IgD-negative memory B cell (primary cell): ENCODE data around the gene STBD1. TPM values are rescaled to one million over a fixed set of nuclear protein-coding genes. Genes with fewer than 3 reads are reported as not detected.
"Not testable (repeated sequence)": the region's sequence is repeated elsewhere in the genome, so short reads cannot be mapped to it uniquely, and the experiment has no call there.

Experiments used
- H3K27ac Mint-ChIP-seq, 3 donors: one replicate each; pipeline ENCODE4 v1.8.0; 2020 to 2022; ENCODE audit warnings: mild to moderate bottlenecking in 3 of 3, mixed read lengths in 3 of 3, moderate library complexity in 1 of 3
- H3K27me3 Mint-ChIP-seq: one replicate; pipeline ENCODE4 v1.8.0; 2021; ENCODE audit warnings: mixed read lengths
- H3K36me3 Mint-ChIP-seq: one replicate; pipeline ENCODE4 v1.8.0; 2020; ENCODE audit warnings: mild to moderate bottlenecking, mixed read lengths
- H3K4me1 Mint-ChIP-seq, 3 donors: one replicate each; pipeline ENCODE4 v1.8.0; 2020 to 2022; ENCODE audit warnings: mixed read lengths in 3 of 3, mild to moderate bottlenecking in 1 of 3
- H3K4me3 Mint-ChIP-seq, 4 donors: one replicate each; pipeline ENCODE4 v1.8.0; 2020 to 2022; ENCODE audit warnings: mild to moderate bottlenecking in 4 of 4, mixed read lengths in 4 of 4, moderate library complexity in 3 of 4
- H3K9me3 Mint-ChIP-seq, 3 donors: one replicate each; pipeline ENCODE4 v1.8.0; 2020 to 2021; ENCODE audit warnings: mixed read lengths in 3 of 3, mild to moderate bottlenecking in 1 of 3
- polyA plus RNA-seq: library from polyadenylated mRNA; unstranded; fragments of 300-500 nt; fragmentation: Illumina TruSeq; gene quantifications from one replicate; pipeline ENCODE4 v1.2.3, GENCODE V29; 2021

Gene STBD1
- polyA plus RNA-seq, 1 donor from 2014 or later: not detected

- Mint-ChIP-seq H3K27me3 (peaks cover 18% of the 10 kb centered on the region), H3K27ac (no peak overlapping the region), H3K4me1 (no peaks in the 10 kb centered on the region), H3K9me3 (no peaks in the 10 kb centered on the region), H3K4me3 (no peak overlapping the region), H3K36me3 (no peaks in the 10 kb centered on the region)
Measured at GRCh38 chr4:76278583-76278982, 27.9 kb upstream of the STBD1 start.

- Mint-ChIP-seq H3K4me1 (no peaks in the 10 kb centered on the region), H3K9me3 (no peaks in the 10 kb centered on the region), H3K4me3 (no peak overlapping the region), H3K27me3 (peaks cover 20% of the 10 kb centered on the region), H3K27ac (no peak overlapping the region), H3K36me3 (no peaks in the 10 kb centered on the region)
Measured at GRCh38 chr4:76279462-76279861, 27.1 kb upstream of the STBD1 start.

GRCh38 chr4:76280488-76281441 is 25.8 kb upstream of the STBD1 start:
- Mint-ChIP-seq H3K4me3 (no peak overlapping the region), H3K36me3 (no peaks in the 10 kb centered on the region), H3K27ac (no peak overlapping the region), H3K4me1 (no peaks in the 10 kb centered on the region), H3K27me3 (peaks cover 18% of the 10 kb centered on the region), H3K9me3 (peaks cover 0 to 2% (median 0%) of the 10 kb centered on the region in 3 donors)

GRCh38 chr4:76281594-76281993 is 24.9 kb upstream of the STBD1 start:
- H3K4me1 Mint-ChIP-seq, H3K36me3 Mint-ChIP-seq, H3K9me3 Mint-ChIP-seq, H3K27ac Mint-ChIP-seq, H3K4me3 Mint-ChIP-seq: not testable (repeated sequence)
- peaks cover 13% of the 10 kb centered on the region for H3K27me3 Mint-ChIP-seq

- Mint-ChIP-seq H3K36me3 (no peaks in the 10 kb centered on the region), H3K27me3 (peaks cover 9% of the 10 kb centered on the region), H3K4me3 (no peak overlapping the region), H3K4me1 (no peaks in the 10 kb centered on the region), H3K27ac (no peak overlapping the region), H3K9me3 (peaks cover 0 to 3% (median 0%) of the 10 kb centered on the region in 3 donors)
Measured at GRCh38 chr4:76282941-76283689, 23.4 kb upstream of the STBD1 start.

GRCh38 chr4:76283900-76284299 is 22.6 kb upstream of the STBD1 start:
- H3K27ac Mint-ChIP-seq: no peak overlapping the region
- H3K36me3 Mint-ChIP-seq: no peaks in the 10 kb centered on the region
- H3K27me3 Mint-ChIP-seq: peaks cover 5% of the 10 kb centered on the region
- H3K9me3 Mint-ChIP-seq: peaks cover 0 to 3% (median 0%) of the 10 kb centered on the region in 3 donors
- H3K4me3 Mint-ChIP-seq: no peak overlapping the region
- H3K4me1 Mint-ChIP-seq: no peaks in the 10 kb centered on the region

GRCh38 chr4:76287811-76288210 is 18.7 kb upstream of the STBD1 start:
- not testable (repeated sequence) for H3K9me3 Mint-ChIP-seq, H3K4me1 Mint-ChIP-seq, H3K27ac Mint-ChIP-seq, H3K4me3 Mint-ChIP-seq, H3K36me3 Mint-ChIP-seq
- peaks cover 18% of the 10 kb centered on the region for H3K27me3 Mint-ChIP-seq

- Mint-ChIP-seq H3K4me3 (no peak overlapping the region), H3K27me3 (peaks cover 21% of the 10 kb centered on the region), H3K36me3 (no peaks in the 10 kb centered on the region)
Measured at GRCh38 chr4:76292730-76293129, 13.8 kb upstream of the STBD1 start.

GRCh38 chr4:76293772-76294171 is 12.8 kb upstream of the STBD1 start:
- Mint-ChIP-seq H3K4me1 (peaks cover 0 to 1% (median 0%) of the 10 kb centered on the region in 3 donors), H3K27ac (no peak overlapping the region), H3K4me3 (no peak overlapping the region), H3K27me3 (peaks cover 21% of the 10 kb centered on the region), H3K9me3 (peaks cover 7 to 18% (median 13%) of the 10 kb centered on the region in 3 donors), H3K36me3 (no peaks in the 10 kb centered on the region)

More at GRCh38 chr4:76292730-76293129, 13.8 kb upstream of the STBD1 start:
- Mint-ChIP-seq H3K9me3 (peaks cover 2 to 11% (median 11%) of the 10 kb centered on the region in 3 donors), H3K4me1 (peaks cover 0 to 1% (median 0%) of the 10 kb centered on the region in 3 donors), H3K27ac (no peak overlapping the region)

- Mint-ChIP-seq H3K36me3 (no peaks in the 10 kb centered on the region), H3K27ac (no peak overlapping the region)
Measured at GRCh38 chr4:76296286-76296820, 10.2 kb upstream of the STBD1 start.

GRCh38 chr4:76298227-76298626 is 8.3 kb upstream of the STBD1 start:
- Mint-ChIP-seq H3K36me3 (no peaks in the 10 kb centered on the region), H3K4me3 (peak overlapping the region in 1 of 4 donors; percentile 1), H3K27me3 (peaks cover 5% of the 10 kb centered on the region), H3K4me1 (no peaks in the 10 kb centered on the region), H3K27ac (no peak overlapping the region), H3K9me3 (peaks cover 8 to 22% (median 13%) of the 10 kb centered on the region in 3 donors)

More at GRCh38 chr4:76296286-76296820, 10.2 kb upstream of the STBD1 start:
- Mint-ChIP-seq H3K9me3 (peaks cover 8 to 22% (median 13%) of the 10 kb centered on the region in 3 donors), H3K4me1 (no peaks in the 10 kb centered on the region), H3K4me3 (no peak overlapping the region), H3K27me3 (peaks cover 12% of the 10 kb centered on the region)

GRCh38 chr4:76300012-76300411 is 6.5 kb upstream of the STBD1 start:
- Mint-ChIP-seq H3K9me3 (peaks cover 8 to 22% (median 13%) of the 10 kb centered on the region in 3 donors), H3K27ac (no peak overlapping the region), H3K27me3 (peaks cover 12% of the 10 kb centered on the region), H3K36me3 (no peaks in the 10 kb centered on the region), H3K4me1 (peaks cover 0 to 4% (median 4%) of the 10 kb centered on the region in 3 donors), H3K4me3 (no peak overlapping the region)

- H3K4me1 Mint-ChIP-seq: peaks cover 5 to 9% (median 7%) of the 10 kb centered on the region in 3 donors
- no peak overlapping the region for H3K27ac Mint-ChIP-seq
Measured at GRCh38 chr4:76301068-76301774, 5.3 kb upstream of the STBD1 start.

GRCh38 chr4:76301775-76302162 is 4.8 kb upstream of the STBD1 start:
- Mint-ChIP-seq H3K36me3 (no peaks in the 10 kb centered on the region), H3K27ac (no peak overlapping the region), H3K9me3 (peaks cover 6 to 17% (median 8%) of the 10 kb centered on the region in 3 donors), H3K4me1 (peaks cover 5 to 9% (median 7%) of the 10 kb centered on the region in 3 donors), H3K4me3 (no peak overlapping the region), H3K27me3 (peaks cover 20% of the 10 kb centered on the region)

More at GRCh38 chr4:76301068-76301774, 5.3 kb upstream of the STBD1 start:
- peaks cover 6 to 20% (median 10%) of the 10 kb centered on the region in 3 donors for H3K9me3 Mint-ChIP-seq
- peaks cover 18% of the 10 kb centered on the region for H3K27me3 Mint-ChIP-seq
- H3K36me3 Mint-ChIP-seq: no peaks in the 10 kb centered on the region
- no peak overlapping the region for H3K4me3 Mint-ChIP-seq
